ENCODE measurements around the gene CD99L2. TPM values are rescaled to one million over a fixed set of nuclear protein-coding genes. Genes with fewer than 3 reads are reported as not detected.

Gene CD99L2
- total RNA-seq, 5 donors from 2014 or later (not counting 1 experiment from before 2014, with no cell fraction given) = 11.1 to 20.0 (median 18.3) TPM

DNA sequence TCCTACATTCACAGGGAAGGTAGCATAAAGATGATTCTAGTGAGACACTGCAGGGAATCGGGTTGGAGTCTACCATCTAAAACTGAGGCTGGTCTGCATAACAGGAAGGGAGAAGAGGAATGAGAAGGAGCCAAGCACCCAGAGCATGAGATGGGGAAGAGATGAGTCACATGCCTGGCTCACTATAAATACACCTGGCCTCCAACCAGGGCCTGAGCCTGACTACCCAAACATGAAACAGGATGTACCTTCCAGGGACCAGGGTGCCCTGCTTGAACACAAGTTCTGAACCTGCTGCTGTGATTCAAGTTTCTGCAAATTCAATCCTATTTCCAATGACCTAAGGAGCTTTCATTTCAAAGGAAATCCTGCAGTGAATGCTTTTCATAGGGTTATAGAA is 24.9 kb downstream of the CD99L2 start:
- Histone ChIP-seq H3K4me1 (ENCODE audit: control insufficient read depth in 1 of 2, extremely low read depth in 1 of 2, insufficient read depth in 2 of 2, low read length in 2 of 2) (peaks cover 0 to 2% of the 10 kb centered on the region in 2 experiments), H3K9me3 (no peaks in the 10 kb centered on the region), H3K4me3 (ENCODE audit: control insufficient read depth in 1 of 2, extremely low read depth in 1 of 2, low read length in 1 of 2) (no peak overlapping the region), H3K27me3 (replicated peaks in 1 of 2; ENCODE audit: control insufficient read depth in 2 of 2, extremely low read depth in 1 of 2, insufficient read depth in 2 of 2, low read length in 1 of 2) (no peaks in the 10 kb centered on the region), H3K27ac (ENCODE audit: low read length) (no peak overlapping the region), H3K36me3 (ENCODE audit: control insufficient read depth in 2 of 2, extremely low read depth in 1 of 2, insufficient read depth in 1 of 2, low read length in 1 of 2) (no peaks in the 10 kb centered on the region)
- ChIA-PET CTCF (no interaction called here), POLR2A (no interaction called here)
- no peak for DNase-seq
- no CpG with 5 or more reads among the region's 1 CpG for WGBS (ENCODE audit: insufficient coverage)
- no peak for ATAC-seq (replicated peaks in 1 of 4)
- Mint-ChIP-seq H3K4me1 (peaks cover 13 to 39% (median 22%) of the 10 kb centered on the region in 3 donors), H3K36me3 (peaks cover 12% of the 10 kb centered on the region), H3K9me3 (peaks cover 0 to 6% (median 0%) of the 10 kb centered on the region in 3 donors), H3K27me3 (peaks cover 0 to 12% of the 10 kb centered on the region in 2 donors), H3K27ac (no peak overlapping the region), H3K4me3 (no peak overlapping the region)

DNA sequence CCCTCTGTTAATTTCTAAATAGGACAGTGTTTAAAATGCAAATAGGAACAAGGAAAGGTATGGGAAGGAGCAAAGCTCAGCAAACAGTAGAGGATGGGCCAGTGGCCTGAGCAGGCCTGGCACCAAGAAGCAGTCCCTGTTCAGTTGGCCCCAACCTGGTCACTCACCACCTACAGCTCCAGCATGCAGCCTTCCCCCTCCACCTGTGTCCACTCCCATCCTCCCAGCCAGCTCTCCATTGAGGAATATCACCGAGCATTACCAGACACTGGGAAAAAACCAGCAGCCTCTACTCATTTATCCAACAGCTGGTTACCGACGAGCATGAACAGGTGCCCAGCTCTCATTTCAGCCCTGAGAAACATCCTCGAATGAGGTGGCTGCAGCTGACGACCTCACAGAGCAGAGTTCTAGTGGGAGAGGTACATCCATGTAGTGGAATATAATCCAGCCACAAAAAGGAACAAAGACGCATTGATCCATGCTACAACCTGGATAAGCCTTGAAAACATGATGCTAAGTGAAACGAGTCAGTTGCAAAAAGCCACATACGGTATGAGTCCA is 25.6 kb downstream of the CD99L2 start:
- no peaks in the 10 kb centered on the region for H3K36me3 ChIP-seq (ENCODE audit: control insufficient read depth in 2 of 2, extremely low read depth in 1 of 2, insufficient read depth in 1 of 2, low read length in 1 of 2)
- no peak overlapping the region for H3K27ac Mint-ChIP-seq
- ChIA-PET POLR2A (no interaction called here), CTCF (no interaction called here)
- H3K4me3 Mint-ChIP-seq = no peak overlapping the region
- no CpG with 5 or more reads among the region's 8 CpGs for WGBS (ENCODE audit: insufficient coverage)
- no peak overlapping the region for H3K4me3 ChIP-seq (ENCODE audit: control insufficient read depth in 1 of 2, extremely low read depth in 1 of 2, low read length in 1 of 2)
- peaks cover 0 to 14% of the 10 kb centered on the region in 2 donors for H3K27me3 Mint-ChIP-seq
- H3K36me3 Mint-ChIP-seq = peaks cover 12% of the 10 kb centered on the region
- H3K4me1 ChIP-seq (ENCODE audit: control insufficient read depth in 1 of 2, extremely low read depth in 1 of 2, insufficient read depth in 2 of 2, low read length in 2 of 2) = peaks cover 0 to 2% of the 10 kb centered on the region in 2 experiments
- ATAC-seq (replicated peaks in 1 of 4) (no peak), DNase-seq (no peak)
- H3K9me3 ChIP-seq = no peaks in the 10 kb centered on the region
- H3K27me3 ChIP-seq (replicated peaks in 1 of 2; ENCODE audit: control insufficient read depth in 2 of 2, extremely low read depth in 1 of 2, insufficient read depth in 2 of 2, low read length in 1 of 2) = no peaks in the 10 kb centered on the region
- H3K4me1 Mint-ChIP-seq = peaks cover 13 to 41% (median 21%) of the 10 kb centered on the region in 3 donors
- H3K27ac ChIP-seq (ENCODE audit: low read length) = no peak overlapping the region
- H3K9me3 Mint-ChIP-seq = peaks cover 0 to 6% (median 0%) of the 10 kb centered on the region in 3 donors

DNA sequence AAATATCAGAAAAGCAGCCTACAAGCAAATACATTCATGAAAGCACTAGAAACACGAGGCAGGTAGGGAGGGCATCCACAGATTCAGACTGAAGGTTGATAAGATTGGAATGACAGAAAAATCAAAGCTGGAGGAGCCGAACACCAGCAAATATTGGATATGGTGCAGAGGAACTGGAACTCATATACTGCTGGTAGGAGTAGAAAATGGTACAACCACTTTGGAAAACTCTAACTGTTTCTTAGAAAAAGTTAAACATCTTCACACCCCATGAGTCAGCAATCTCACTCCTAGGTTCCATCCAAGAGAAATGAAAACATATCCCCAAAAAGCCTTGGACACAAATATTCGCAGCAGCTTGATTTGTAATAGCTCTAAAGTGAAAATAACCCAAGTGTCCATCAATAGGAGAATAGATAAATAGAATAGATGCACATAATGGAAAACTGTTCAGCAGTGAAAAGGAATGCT is 27.1 kb downstream of the CD99L2 start:
- Histone ChIP-seq H3K36me3 (ENCODE audit: control insufficient read depth in 2 of 2, extremely low read depth in 1 of 2, insufficient read depth in 1 of 2, low read length in 1 of 2) (no peaks in the 10 kb centered on the region), H3K4me1 (ENCODE audit: control insufficient read depth in 1 of 2, extremely low read depth in 1 of 2, insufficient read depth in 2 of 2, low read length in 2 of 2) (peaks cover 0 to 2% of the 10 kb centered on the region in 2 experiments), H3K4me3 (ENCODE audit: control insufficient read depth in 1 of 2, extremely low read depth in 1 of 2, low read length in 1 of 2) (no peak overlapping the region), H3K27me3 (replicated peaks in 1 of 2; ENCODE audit: control insufficient read depth in 2 of 2, extremely low read depth in 1 of 2, insufficient read depth in 2 of 2, low read length in 1 of 2) (no peaks in the 10 kb centered on the region), H3K9me3 (no peaks in the 10 kb centered on the region), H3K27ac (ENCODE audit: low read length) (no peak overlapping the region)
- H3K4me1 Mint-ChIP-seq = peaks cover 13 to 41% (median 21%) of the 10 kb centered on the region in 3 donors
- no peak overlapping the region for H3K27ac Mint-ChIP-seq
- CTCF ChIA-PET = interaction anchor here in 1 of 2 donors (0.6 kb wide), 2 partner anchors 23 to 570 kb away, joined by 3 to 5 read pairs; no protein-coding TSS in a partner anchor
- DNase-seq (no peak), ATAC-seq (replicated peaks in 1 of 4) (no peak)
- peaks cover 0 to 6% (median 0%) of the 10 kb centered on the region in 3 donors for H3K9me3 Mint-ChIP-seq
- POLR2A ChIA-PET = no interaction called here
- peaks cover 0 to 14% of the 10 kb centered on the region in 2 donors for H3K27me3 Mint-ChIP-seq
- peaks cover 12% of the 10 kb centered on the region for H3K36me3 Mint-ChIP-seq
- no CpG with 5 or more reads among the region's 3 CpGs for WGBS (ENCODE audit: insufficient coverage)
- H3K4me3 Mint-ChIP-seq = no peak overlapping the region

DNA sequence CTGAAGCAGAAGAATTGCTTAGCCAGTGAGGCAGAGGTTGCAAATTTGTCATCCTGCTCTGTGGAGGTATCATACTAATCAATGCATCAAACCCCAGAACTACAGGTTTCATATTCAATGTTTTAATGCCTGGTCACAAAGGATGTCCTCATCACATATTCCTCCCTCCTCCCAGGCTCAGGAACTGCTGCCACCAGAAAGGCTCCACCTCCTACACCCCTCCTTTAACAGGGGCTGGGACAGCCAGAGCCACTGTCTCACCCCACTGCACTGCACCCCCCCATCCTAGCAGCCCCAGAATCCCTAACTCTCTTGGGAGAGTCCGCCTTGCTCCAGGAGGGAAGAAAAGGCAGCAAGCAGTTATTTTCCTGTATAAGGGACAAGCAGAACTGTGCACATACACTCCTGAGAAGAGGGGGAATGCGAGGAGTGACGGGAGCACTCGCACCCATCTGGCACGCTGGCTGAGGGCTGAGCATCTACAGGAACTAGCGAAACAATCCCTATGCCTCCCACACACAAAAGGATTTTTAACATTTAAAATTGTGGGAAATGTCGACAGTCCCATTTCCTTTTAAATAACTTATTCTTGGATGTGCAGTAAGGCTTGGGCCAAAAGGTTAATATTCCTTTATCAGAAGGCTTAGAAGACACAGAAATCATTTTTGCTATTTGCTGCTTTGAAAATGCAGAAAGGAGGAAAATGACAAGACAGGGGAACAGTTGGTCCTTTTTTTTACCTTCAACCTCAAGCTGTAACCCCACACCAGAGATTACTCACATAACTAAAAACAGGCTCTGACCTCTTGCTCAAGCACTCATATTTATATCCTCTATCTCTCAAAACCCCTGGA is 27.8 kb downstream of the CD99L2 start:
- POLR2A ChIA-PET = no interaction called here
- 100% methylated on average over 1 of the region's 7 CpGs for WGBS (ENCODE audit: insufficient coverage)
- CTCF ChIA-PET = interaction anchor here in 1 of 2 donors (0.6 kb wide), 1 partner anchor 22 kb away, joined by 5 read pairs; no protein-coding TSS in a partner anchor
- Histone ChIP-seq H3K27me3 (replicated peaks in 1 of 2; ENCODE audit: control insufficient read depth in 2 of 2, extremely low read depth in 1 of 2, insufficient read depth in 2 of 2, low read length in 1 of 2) (no peaks in the 10 kb centered on the region), H3K36me3 (ENCODE audit: control insufficient read depth in 2 of 2, extremely low read depth in 1 of 2, insufficient read depth in 1 of 2, low read length in 1 of 2) (no peaks in the 10 kb centered on the region), H3K9me3 (no peaks in the 10 kb centered on the region), H3K4me3 (ENCODE audit: control insufficient read depth in 1 of 2, extremely low read depth in 1 of 2, low read length in 1 of 2) (no peak overlapping the region), H3K4me1 (ENCODE audit: control insufficient read depth in 1 of 2, extremely low read depth in 1 of 2, insufficient read depth in 2 of 2, low read length in 2 of 2) (peaks cover 0 to 2% of the 10 kb centered on the region in 2 experiments), H3K27ac (ENCODE audit: low read length) (no peak overlapping the region)
- Mint-ChIP-seq H3K9me3 (peaks cover 0 to 2% (median 0%) of the 10 kb centered on the region in 3 donors), H3K4me3 (no peak overlapping the region), H3K27me3 (peaks cover 0 to 13% of the 10 kb centered on the region in 2 donors), H3K4me1 (peaks cover 13 to 39% (median 21%) of the 10 kb centered on the region in 3 donors), H3K27ac (no peak overlapping the region), H3K36me3 (peaks cover 7% of the 10 kb centered on the region)
- ATAC-seq (replicated peaks in 1 of 4) (no peak), DNase-seq (no peak)

DNA sequence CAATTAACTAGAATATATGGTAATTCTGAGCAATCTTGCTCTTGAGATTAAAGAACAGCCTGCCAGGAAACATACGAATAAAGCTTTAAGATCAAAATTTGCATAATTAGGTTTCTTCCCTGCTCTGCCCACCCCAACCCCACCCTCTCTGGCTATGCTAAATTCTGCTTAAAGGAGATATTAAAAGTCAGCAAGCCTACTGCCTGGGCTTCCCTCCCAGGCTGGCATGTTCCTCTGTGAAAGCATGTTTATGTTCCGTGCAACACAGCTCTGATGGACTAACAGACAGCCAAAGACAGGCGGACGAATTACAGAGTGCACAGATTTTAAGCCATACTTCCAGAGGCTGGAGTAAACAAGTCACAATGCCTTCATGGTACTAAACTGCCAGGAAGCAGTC is 28.4 kb downstream of the CD99L2 start:
- POLR2A ChIA-PET = no interaction called here
- 100% methylated on average over 3 of the region's 4 CpGs for WGBS (ENCODE audit: insufficient coverage)
- no peaks in the 10 kb centered on the region for H3K9me3 ChIP-seq
- H3K36me3 ChIP-seq (ENCODE audit: control insufficient read depth in 2 of 2, extremely low read depth in 1 of 2, insufficient read depth in 1 of 2, low read length in 1 of 2) = no peaks in the 10 kb centered on the region
- no peak for DNase-seq
- peaks cover 13 to 37% (median 21%) of the 10 kb centered on the region in 3 donors for H3K4me1 Mint-ChIP-seq
- H3K36me3 Mint-ChIP-seq = no peaks in the 10 kb centered on the region
- no peak overlapping the region for H3K4me3 ChIP-seq (ENCODE audit: control insufficient read depth in 1 of 2, extremely low read depth in 1 of 2, low read length in 1 of 2)
- no peak for ATAC-seq (replicated peaks in 1 of 4)
- H3K27ac Mint-ChIP-seq = no peak overlapping the region
- H3K4me1 ChIP-seq (ENCODE audit: control insufficient read depth in 1 of 2, extremely low read depth in 1 of 2, insufficient read depth in 2 of 2, low read length in 2 of 2) = peaks cover 0 to 2% of the 10 kb centered on the region in 2 experiments
- no peak overlapping the region for H3K4me3 Mint-ChIP-seq
- no peaks in the 10 kb centered on the region for H3K9me3 Mint-ChIP-seq
- H3K27ac ChIP-seq (ENCODE audit: low read length) = no peak overlapping the region
- no peaks in the 10 kb centered on the region for H3K27me3 ChIP-seq (replicated peaks in 1 of 2; ENCODE audit: control insufficient read depth in 2 of 2, extremely low read depth in 1 of 2, insufficient read depth in 2 of 2, low read length in 1 of 2)
- CTCF ChIA-PET = no interaction called here
- peaks cover 0 to 10% of the 10 kb centered on the region in 2 donors for H3K27me3 Mint-ChIP-seq

DNA sequence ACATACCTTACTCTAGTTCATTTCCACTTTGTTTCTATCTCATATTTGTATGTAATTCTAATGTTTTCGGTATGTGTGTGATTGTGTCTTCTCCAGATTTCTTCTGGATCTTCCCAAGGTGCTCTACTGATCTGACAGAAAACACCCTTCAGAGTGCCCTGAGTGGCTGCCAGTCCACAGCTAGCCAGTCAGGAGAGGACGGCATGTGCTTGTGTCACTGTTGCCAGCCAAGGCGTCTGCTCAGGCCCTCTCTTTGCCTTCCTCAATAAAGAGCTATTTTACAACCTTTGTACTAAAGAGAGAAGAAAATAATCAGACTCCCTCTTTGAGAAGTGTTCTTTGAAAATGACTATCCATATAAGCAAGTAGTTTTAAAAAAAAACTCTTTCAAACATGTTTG is 29.0 kb downstream of the CD99L2 start:
- Histone ChIP-seq H3K4me1 (ENCODE audit: control insufficient read depth in 1 of 2, extremely low read depth in 1 of 2, insufficient read depth in 2 of 2, low read length in 2 of 2) (peaks cover 0 to 2% of the 10 kb centered on the region in 2 experiments), H3K4me3 (ENCODE audit: control insufficient read depth in 1 of 2, extremely low read depth in 1 of 2, low read length in 1 of 2) (no peak overlapping the region), H3K27me3 (replicated peaks in 1 of 2; ENCODE audit: control insufficient read depth in 2 of 2, extremely low read depth in 1 of 2, insufficient read depth in 2 of 2, low read length in 1 of 2) (no peaks in the 10 kb centered on the region), H3K36me3 (ENCODE audit: control insufficient read depth in 2 of 2, extremely low read depth in 1 of 2, insufficient read depth in 1 of 2, low read length in 1 of 2) (no peaks in the 10 kb centered on the region), H3K27ac (ENCODE audit: low read length) (no peak overlapping the region), H3K9me3 (no peaks in the 10 kb centered on the region)
- H3K4me3 Mint-ChIP-seq = no peak overlapping the region
- H3K36me3 Mint-ChIP-seq = no peaks in the 10 kb centered on the region
- no peaks in the 10 kb centered on the region for H3K9me3 Mint-ChIP-seq
- ATAC-seq (replicated peaks in 1 of 4) (no peak), DNase-seq (no peak)
- WGBS (ENCODE audit: insufficient coverage) = no CpG with 5 or more reads among the region's 3 CpGs
- H3K27me3 Mint-ChIP-seq = peaks cover 0 to 10% of the 10 kb centered on the region in 2 donors
- no peak overlapping the region for H3K27ac Mint-ChIP-seq
- peaks cover 11 to 32% (median 16%) of the 10 kb centered on the region in 3 donors for H3K4me1 Mint-ChIP-seq
- CTCF ChIA-PET = no interaction called here
- POLR2A ChIA-PET = no interaction called here

Data from T-cell (primary cell).